HEK293 (cell line): ENCODE measurements around the gene COA8.

Experiments used
- BCL11B ChIP-seq: fragments of 450-650 bp; formaldehyde crosslinking; IDR thresholded peaks from 2 replicates; pipeline ENCODE4 v1.5.1; 2016; ENCODE audit warnings: low read depth, missing biosample characterization, missing genetic modification characterization
- KLF1 ChIP-seq: fragments of 450-650 bp; formaldehyde crosslinking; IDR thresholded peaks from 2 replicates; pipeline ENCODE4 v1.5.1; 2016; ENCODE audit warnings: missing biosample characterization, missing genetic modification characterization
- KLF8 ChIP-seq: fragments of 450-650 bp; formaldehyde crosslinking; IDR thresholded peaks from 2 replicates; pipeline ENCODE4 v1.5.1; 2016; ENCODE audit warnings: missing biosample characterization, missing genetic modification characterization
- OVOL3 ChIP-seq: fragments of 450-650 bp; formaldehyde crosslinking; IDR thresholded peaks from 2 replicates; pipeline ENCODE4 v1.5.1; 2016; ENCODE audit warnings: missing biosample characterization, missing genetic modification characterization
- SETDB1 ChIP-seq: IDR thresholded peaks from one replicate; pipeline ENCODE4 v1.6.1; 2017; ENCODE audit warnings: mild to moderate bottlenecking, low read length, moderate library complexity, mixed read lengths; ENCODE audit not compliant: insufficient read length
- TSHZ1 ChIP-seq: fragments of 450-650 bp; formaldehyde crosslinking; IDR thresholded peaks from 2 replicates; pipeline ENCODE4 v1.5.1; 2016; ENCODE audit warnings: missing biosample characterization, missing genetic modification characterization, borderline replicate concordance
- ZBTB1 ChIP-seq: fragments of 450-650 bp; formaldehyde crosslinking; IDR thresholded peaks from 2 replicates; pipeline ENCODE4 v1.5.1; 2016; ENCODE audit warnings: missing biosample characterization, missing genetic modification characterization
- ZBTB11 ChIP-seq: fragments of 450-650 bp; formaldehyde crosslinking; conservative IDR thresholded peaks from 2 replicates; pipeline ENCODE4 v1.5.1; 2016; ENCODE audit warnings: low read depth, missing biosample characterization, missing genetic modification characterization
- ZBTB21 ChIP-seq: fragments of 450-650 bp; formaldehyde crosslinking; IDR thresholded peaks from 2 replicates; pipeline ENCODE4 v1.5.1; 2017; ENCODE audit warnings: missing biosample characterization, missing genetic modification characterization
- ZBTB8A ChIP-seq: fragments of 450-650 bp; formaldehyde crosslinking; IDR thresholded peaks from 2 replicates; pipeline ENCODE4 v1.5.1; 2016; ENCODE audit warnings: missing biosample characterization, missing genetic modification characterization
- ZFP37 ChIP-seq: fragments of 450-650 bp; formaldehyde crosslinking; IDR thresholded peaks from 2 replicates; pipeline ENCODE4 v1.5.1; 2016; ENCODE audit warnings: missing biosample characterization, missing genetic modification characterization
- ZNF112 ChIP-seq: fragments of 450-650 bp; formaldehyde crosslinking; IDR thresholded peaks from 2 replicates; pipeline ENCODE4 v1.5.0; 2017; ENCODE audit warnings: missing biosample characterization, missing genetic modification characterization
- ZNF148 ChIP-seq: fragments of 450-650 bp; formaldehyde crosslinking; IDR thresholded peaks from 2 replicates; pipeline ENCODE4 v1.5.0; 2017; ENCODE audit warnings: missing biosample characterization, missing genetic modification characterization, borderline replicate concordance
- ZNF266 ChIP-seq: fragments of 450-650 bp; formaldehyde crosslinking; IDR thresholded peaks from 2 replicates; pipeline ENCODE4 v1.5.1; 2016; ENCODE audit warnings: missing biosample characterization, missing genetic modification characterization, low read depth
- ZNF292 ChIP-seq: fragments of 450-650 bp; formaldehyde crosslinking; IDR thresholded peaks from 2 replicates; pipeline ENCODE4 v1.5.1; 2016; ENCODE audit warnings: low read depth, missing biosample characterization, missing genetic modification characterization, borderline replicate concordance
- ZNF37A ChIP-seq: fragments of 450-650 bp; IDR thresholded peaks from 2 replicates; pipeline ENCODE4 v1.5.1; 2018; ENCODE audit warnings: missing biosample characterization, missing genetic modification characterization
- ZNF521 ChIP-seq: fragments of 450-650 bp; formaldehyde crosslinking; IDR thresholded peaks from 2 replicates; pipeline ENCODE4 v1.5.1; 2017; ENCODE audit warnings: missing biosample characterization, mild to moderate bottlenecking, missing genetic modification characterization
- ZNF561 ChIP-seq: fragments of 450-650 bp; IDR thresholded peaks from 2 replicates; pipeline ENCODE4 v1.5.1; 2018; ENCODE audit warnings: missing biosample characterization, missing genetic modification characterization, borderline replicate concordance
- ZNF610 ChIP-seq: fragments of 450-650 bp; formaldehyde crosslinking; IDR thresholded peaks from 2 replicates; pipeline ENCODE4 v1.5.1; 2016; ENCODE audit warnings: missing biosample characterization, missing genetic modification characterization, borderline replicate concordance
- ZNF624 ChIP-seq: fragments of 450-650 bp; formaldehyde crosslinking; IDR thresholded peaks from 2 replicates; pipeline ENCODE4 v1.5.1; 2017; ENCODE audit warnings: missing biosample characterization, missing genetic modification characterization
- ZNF785 ChIP-seq: fragments of 450-650 bp; formaldehyde crosslinking; IDR thresholded peaks from 2 replicates; pipeline ENCODE4 v1.5.1; 2016; ENCODE audit warnings: missing biosample characterization, missing genetic modification characterization
- ZNF843 ChIP-seq: fragments of 450-650 bp; formaldehyde crosslinking; IDR thresholded peaks from 2 replicates; pipeline ENCODE4 v1.5.1; 2016; ENCODE audit warnings: missing biosample characterization, missing genetic modification characterization
- TF ChIP-seq, protein P1 (sequence below): fragments of 450-650 bp; formaldehyde crosslinking; IDR thresholded peaks from 2 replicates; pipeline ENCODE4 v1.5.1; 2016; ENCODE audit warnings: missing biosample characterization, missing genetic modification characterization
- TF ChIP-seq, protein P2 (sequence below): fragments of 450-650 bp; formaldehyde crosslinking; IDR thresholded peaks from 2 replicates; pipeline ENCODE4 v1.5.1; 2016; ENCODE audit warnings: missing biosample characterization, missing genetic modification characterization

COA8 gene

DNA sequence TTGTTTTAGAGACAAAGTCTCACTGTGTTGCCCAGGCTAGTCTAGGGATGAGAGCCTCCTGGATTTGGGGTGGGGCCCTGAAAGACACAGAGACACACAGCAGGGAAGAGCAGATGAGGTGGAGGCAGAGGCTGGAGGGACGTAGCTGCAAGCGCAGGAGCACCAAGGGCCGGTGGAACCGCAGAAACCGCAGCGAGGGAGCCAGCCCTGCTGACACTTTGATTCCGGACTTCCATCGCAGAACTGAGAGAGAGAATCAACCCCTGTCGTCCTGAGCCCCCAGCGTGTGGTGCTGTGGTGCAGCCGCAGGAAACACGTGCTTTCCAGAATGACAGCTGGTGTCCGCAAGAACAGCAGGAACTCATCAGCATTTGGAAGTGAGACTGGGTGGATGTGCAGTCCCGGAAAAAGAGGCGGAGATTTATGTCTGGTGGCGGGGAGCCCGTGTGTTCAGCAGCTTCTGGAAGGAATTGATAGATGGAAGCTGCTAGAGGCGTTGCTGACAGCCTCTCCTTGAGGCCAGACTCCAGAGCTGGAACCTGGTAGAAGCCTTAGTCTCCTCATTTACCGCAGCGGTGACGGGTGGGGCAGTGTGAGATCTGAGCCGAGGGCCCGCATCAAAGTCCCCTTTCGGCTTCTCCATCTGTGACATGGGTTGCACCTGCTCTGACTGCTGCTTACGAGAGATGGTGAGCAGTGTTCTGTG, 44.4 kb downstream of the COA8 start (continued):
- TF ChIP-seq TSHZ1 (tag by site-specific recombination) (no peak), ZBTB1 (no peak), ZNF37A (tag by site-specific recombination) (no peak), SETDB1 (no peak), ZBTB11 (tag by site-specific recombination) (no peak), KLF8 (tag by site-specific recombination) (no peak), ZNF521 (no peak), OVOL3 (tag by site-specific recombination) (no peak), ZBTB21 (tag by site-specific recombination) (no peak), ZNF112 (tag by site-specific recombination) (no peak), ZNF148 (tag by site-specific recombination) (no peak), ZNF292 (no peak), ZNF266 (tag by site-specific recombination) (no peak), KLF1 (tag by site-specific recombination) (0 out of 2 replicates have a peak, but pooled peaks have one; percentile 10), BCL11B (tag by site-specific recombination) (no peak), ZNF785 (tag by site-specific recombination) (no peak), ZNF624 (tag by site-specific recombination) (no peak), ZNF843 (tag by site-specific recombination) (no peak), ZNF561 (peak; percentile 40; the same call in 1 of the 2 replicates), ZNF610 (no peak), ZBTB8A (tag by site-specific recombination) (no peak), ZFP37 (tag by site-specific recombination) (no peak)
- TF ChIP-seq, protein P1, sequence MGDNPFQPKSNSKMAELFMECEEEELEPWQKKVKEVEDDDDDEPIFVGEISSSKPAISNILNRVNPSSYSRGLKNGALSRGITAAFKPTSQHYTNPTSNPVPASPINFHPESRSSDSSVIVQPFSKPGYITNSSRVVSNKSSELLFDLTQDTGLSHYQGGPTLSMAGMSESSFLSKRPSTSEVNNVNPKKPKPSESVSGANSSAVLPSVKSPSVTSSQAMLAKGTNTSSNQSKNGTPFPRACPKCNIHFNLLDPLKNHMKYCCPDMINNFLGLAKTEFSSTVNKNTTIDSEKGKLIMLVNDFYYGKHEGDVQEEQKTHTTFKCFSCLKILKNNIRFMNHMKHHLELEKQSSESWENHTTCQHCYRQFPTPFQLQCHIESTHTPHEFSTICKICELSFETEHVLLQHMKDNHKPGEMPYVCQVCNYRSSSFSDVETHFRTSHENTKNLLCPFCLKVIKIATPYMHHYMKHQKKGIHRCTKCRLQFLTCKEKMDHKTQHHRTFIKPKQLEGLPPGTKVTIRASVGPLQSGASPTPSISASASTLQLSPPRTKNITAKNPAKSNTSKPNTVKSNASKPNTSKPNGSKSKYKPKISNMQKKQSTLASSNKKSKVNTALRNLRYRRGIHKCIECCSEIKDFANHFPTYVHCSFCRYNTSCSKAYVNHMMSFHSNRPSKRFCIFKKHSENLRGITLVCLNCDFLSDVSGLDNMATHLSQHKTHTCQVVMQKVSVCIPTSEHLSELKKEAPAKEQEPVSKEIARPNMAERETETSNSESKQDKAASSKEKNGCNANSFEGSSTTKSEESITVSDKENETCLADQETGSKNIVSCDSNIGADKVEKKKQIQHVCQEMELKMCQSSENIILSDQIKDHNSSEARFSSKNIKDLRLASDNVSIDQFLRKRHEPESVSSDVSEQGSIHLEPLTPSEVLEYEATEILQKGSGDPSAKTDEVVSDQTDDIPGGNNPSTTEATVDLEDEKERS (tag by site-specific recombination) = no peak
- TF ChIP-seq, protein P2, sequence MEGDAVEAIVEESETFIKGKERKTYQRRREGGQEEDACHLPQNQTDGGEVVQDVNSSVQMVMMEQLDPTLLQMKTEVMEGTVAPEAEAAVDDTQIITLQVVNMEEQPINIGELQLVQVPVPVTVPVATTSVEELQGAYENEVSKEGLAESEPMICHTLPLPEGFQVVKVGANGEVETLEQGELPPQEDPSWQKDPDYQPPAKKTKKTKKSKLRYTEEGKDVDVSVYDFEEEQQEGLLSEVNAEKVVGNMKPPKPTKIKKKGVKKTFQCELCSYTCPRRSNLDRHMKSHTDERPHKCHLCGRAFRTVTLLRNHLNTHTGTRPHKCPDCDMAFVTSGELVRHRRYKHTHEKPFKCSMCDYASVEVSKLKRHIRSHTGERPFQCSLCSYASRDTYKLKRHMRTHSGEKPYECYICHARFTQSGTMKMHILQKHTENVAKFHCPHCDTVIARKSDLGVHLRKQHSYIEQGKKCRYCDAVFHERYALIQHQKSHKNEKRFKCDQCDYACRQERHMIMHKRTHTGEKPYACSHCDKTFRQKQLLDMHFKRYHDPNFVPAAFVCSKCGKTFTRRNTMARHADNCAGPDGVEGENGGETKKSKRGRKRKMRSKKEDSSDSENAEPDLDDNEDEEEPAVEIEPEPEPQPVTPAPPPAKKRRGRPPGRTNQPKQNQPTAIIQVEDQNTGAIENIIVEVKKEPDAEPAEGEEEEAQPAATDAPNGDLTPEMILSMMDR = peak; percentile 81
